GM23338 (cell line): ENCODE results near the gene AFAP1L1. TPM values are rescaled to one million over a fixed set of nuclear protein-coding genes. Genes with fewer than 3 reads are reported as not detected.

ENCODE experiments used
- ATAC-seq: fragments of 200-7000 bp; cut with Tn5 transposase; 3 replicates; pipeline ENCODE4 v1.9.1; 2020
- DNase-seq: peaks from one replicate; pipeline ENCODE4 v3.0.0-alpha.2; 2015; ENCODE audit warnings: low spot score
- H2AFZ ChIP-seq: fragments of 200-600 bp; sonication (generic); 2 replicates; pipeline ENCODE4 v1.8.0; 2016; ENCODE audit warnings: antibody characterized with exemption, mild to moderate bottlenecking, moderate library complexity
- H3F3A ChIP-seq: fragments of 200-600 bp; sonication (generic); replicated peaks from 2 replicates; pipeline ENCODE4 v1.8.0; 2017; ENCODE audit warnings: antibody characterized with exemption, mixed run types, low read depth
- H3K27ac ChIP-seq: fragments of 200-600 bp; sonication (generic); 2 replicates; pipeline ENCODE4 v1.6.1; 2016; ENCODE audit warnings: low read depth
- H3K27me3 ChIP-seq: fragments of 200-600 bp; sonication (generic); 2 replicates; pipeline ENCODE4 v1.8.0; 2016; ENCODE audit warnings: mild to moderate bottlenecking, mixed run types, moderate library complexity; ENCODE audit not compliant: insufficient read depth
- H3K36me3 ChIP-seq: fragments of 200-600 bp; sonication (generic); 2 replicates; pipeline ENCODE4 v1.8.0; 2016; ENCODE audit warnings: mild to moderate bottlenecking; ENCODE audit not compliant: insufficient read depth
- H3K4me1 ChIP-seq: fragments of 200-600 bp; sonication (generic); 2 replicates; pipeline ENCODE4 v1.8.0; 2016; ENCODE audit warnings: mild to moderate bottlenecking, moderate library complexity; ENCODE audit not compliant: insufficient read depth
- H3K4me2 ChIP-seq: fragments of 200-600 bp; sonication (generic); 2 replicates; pipeline ENCODE4 v1.7.1; 2017; ENCODE audit warnings: mixed run types
- H3K4me3 ChIP-seq: fragments of 200-600 bp; sonication (generic); 2 replicates; pipeline ENCODE4 v1.6.1; 2016; ENCODE audit warnings: mixed run types
- H3K79me2 ChIP-seq: fragments of 200-600 bp; sonication (generic); replicated peaks from 2 replicates; pipeline ENCODE4 v1.8.0; 2017; ENCODE audit warnings: mild to moderate bottlenecking; ENCODE audit not compliant: insufficient read depth
- H3K9me2 ChIP-seq: fragments of 200-600 bp; sonication (generic); 2 replicates; pipeline ENCODE4 v1.8.0; 2017; ENCODE audit not compliant: insufficient read depth
- H4K20me1 ChIP-seq: fragments of 200-600 bp; sonication (generic); replicated peaks from 2 replicates; pipeline ENCODE4 v1.8.0; 2017; ENCODE audit warnings: mild to moderate bottlenecking; ENCODE audit not compliant: insufficient read depth
- H3K27ac Mint-ChIP-seq: 2 replicates; pipeline ENCODE4 v1.8.0; 2020; ENCODE audit warnings: inconsistent platforms, mild to moderate bottlenecking, moderate library complexity, mixed read lengths
- H3K27me3 Mint-ChIP-seq: 3 replicates; pipeline ENCODE4 v1.8.0; 2022; ENCODE audit warnings: low read depth, mild to moderate bottlenecking, moderate library complexity, mixed read lengths, inconsistent platforms; ENCODE audit not compliant: insufficient read depth, poor library complexity
- H3K36me3 Mint-ChIP-seq: 3 replicates; pipeline ENCODE4 v1.8.0; 2021; ENCODE audit warnings: low read depth, mild to moderate bottlenecking, inconsistent platforms, moderate library complexity, mixed read lengths
- H3K4me1 Mint-ChIP-seq: 3 replicates; pipeline ENCODE4 v1.8.0; 2020; ENCODE audit warnings: mild to moderate bottlenecking, inconsistent platforms, mixed read lengths
- H3K4me3 Mint-ChIP-seq: 3 replicates; pipeline ENCODE4 v1.8.0; 2021; ENCODE audit warnings: moderate library complexity, mild to moderate bottlenecking, inconsistent platforms, mixed read lengths
- H3K9me3 Mint-ChIP-seq: 3 replicates; pipeline ENCODE4 v1.8.0; 2020; ENCODE audit warnings: moderate library complexity, mild to moderate bottlenecking, inconsistent platforms, mixed read lengths
- CREB1 ChIP-seq: fragments of 250-450 bp; sonication (Bioruptor Pico); IDR thresholded peaks from 2 replicates; pipeline ENCODE4 v1.5.0; 2020; ENCODE audit warnings: low read depth, mild to moderate bottlenecking, moderate library complexity
- CTCF ChIP-seq, 2 experiments: fragments of 200-600 bp in 1 of 2; sonication (generic) in 1 of 2; conservative IDR thresholded peaks; 2 replicates each; pipeline versions ENCODE4 v1.5.1 to v1.6.1; 2016 to 2017; ENCODE audit warnings: antibody characterized with exemption in 2 of 2, low read depth in 2 of 2, mild to moderate bottlenecking in 2 of 2, moderate library complexity in 1 of 2
- ETS1 ChIP-seq: IDR thresholded peaks from 2 replicates; pipeline ENCODE4 v1.6.1; 2016; ENCODE audit warnings: antibody characterized with exemption
- EZH2 ChIP-seq: fragments of 200-600 bp; sonication (generic); IDR thresholded peaks from one replicate; pipeline ENCODE4 v1.8.0; 2017; ENCODE audit warnings: antibody characterized with exemption, mild to moderate bottlenecking, low read depth; ENCODE audit not compliant: unreplicated experiment
- EZH2phosphoT487 ChIP-seq: fragments of 200-600 bp; sonication (generic); IDR thresholded peaks from one replicate; pipeline ENCODE4 v1.8.1; 2018; ENCODE audit warnings: antibody characterized with exemption; ENCODE audit not compliant: unreplicated experiment
- JUNB ChIP-seq: IDR thresholded peaks from one replicate; pipeline ENCODE4 v1.6.1; 2016; ENCODE audit warnings: antibody characterized with exemption; ENCODE audit not compliant: unreplicated experiment
- NANOG ChIP-seq: IDR thresholded peaks from 2 replicates; pipeline ENCODE4 v1.6.1; 2016; ENCODE audit warnings: antibody characterized with exemption, borderline replicate concordance
- REST ChIP-seq: IDR thresholded peaks from one replicate; pipeline ENCODE4 v1.6.1; 2018; ENCODE audit warnings: antibody characterized with exemption; ENCODE audit not compliant: unreplicated experiment
- ZNF114 ChIP-seq: fragments of 250-450 bp; sonication (Bioruptor Pico); IDR thresholded peaks from 2 replicates; pipeline ENCODE4 v1.5.0; 2020; ENCODE audit warnings: mild to moderate bottlenecking, moderate library complexity
- polyA plus RNA-seq: library from polyadenylated mRNA; unstranded; fragments of >200 nt; fragmentation: Nextera tagmentation; extraction: Ambion mirVana; gene quantifications from 2 replicates; pipeline ENCODE4 v1.2.1, GENCODE V29; 2016
- total RNA-seq: library from RNA; depleted of rRNA; stranded (reverse); fragments of >200 nt; shearing (Covaris generic); gene quantifications from 2 replicates; pipeline ENCODE4 v1.2.3, GENCODE V29; 2014

AFAP1L1 gene
- total and polyA plus RNA-seq, 2 experiments from 2014 or later = 3.2 to 5.7 TPM

GRCh38 chr5:149326611-149327010 lies 55.0 kb downstream of the AFAP1L1 start (continued):
- TF ChIP-seq CTCF (conservative IDR thresholded peaks at IDR 0.05; ENCODE audit: low read depth in 2 of 2) = no peak
- TF ChIP-seq EZH2phosphoT487 = no peak
- no peak for TF ChIP-seq JUNB

GRCh38 chr5:149328177-149328576 lies 56.5 kb downstream of the AFAP1L1 start:
- TF ChIP-seq NANOG (no peak), ETS1 (no peak), ZNF114 (CRISPR knock-in tag) (no peak), CREB1 (CRISPR knock-in tag) (no peak), EZH2 (no peak), JUNB (no peak)
- no peaks in the 10 kb centered on the region for H3K36me3 Mint-ChIP-seq
- no peak overlapping the region for H3K27ac Mint-ChIP-seq
- no peaks in the 10 kb centered on the region for H3K4me1 Mint-ChIP-seq
- no peaks in the 10 kb centered on the region for H3K36me3 ChIP-seq
- no peaks in the 10 kb centered on the region for H3K79me2 ChIP-seq
- no peaks in the 10 kb centered on the region for H3K9me3 Mint-ChIP-seq
- H4K20me1 ChIP-seq = no peaks in the 10 kb centered on the region
- H3K4me3 Mint-ChIP-seq = no peak overlapping the region
- no peaks in the 10 kb centered on the region for H3F3A ChIP-seq
- no peak overlapping the region for H3K27ac ChIP-seq
- no peaks in the 10 kb centered on the region for H3K9me2 ChIP-seq
- no peaks in the 10 kb centered on the region for H3K27me3 ChIP-seq
- no peak overlapping the region for H2AFZ ChIP-seq
- ATAC-seq = no peak
- no peak overlapping the region for H3K4me3 ChIP-seq
- DNase-seq = no peak
- no peaks in the 10 kb centered on the region for H3K27me3 Mint-ChIP-seq
- H3K4me2 ChIP-seq = no peak overlapping the region
- no peaks in the 10 kb centered on the region for H3K4me1 ChIP-seq

GRCh38 chr5:149333711-149334443 lies 62.2 kb downstream of the AFAP1L1 start:
- Histone ChIP-seq H2AFZ (no peak overlapping the region), H4K20me1 (no peaks in the 10 kb centered on the region), H3K4me2 (no peak overlapping the region), H3K27me3 (no peaks in the 10 kb centered on the region), H3K9me2 (no peaks in the 10 kb centered on the region), H3K4me3 (no peak overlapping the region), H3F3A (no peaks in the 10 kb centered on the region), H3K27ac (no peak overlapping the region), H3K79me2 (no peaks in the 10 kb centered on the region), H3K4me1 (no peaks in the 10 kb centered on the region), H3K36me3 (no peaks in the 10 kb centered on the region)
- Mint-ChIP-seq H3K27ac (no peak overlapping the region), H3K36me3 (no peaks in the 10 kb centered on the region), H3K27me3 (no peaks in the 10 kb centered on the region), H3K4me1 (no peaks in the 10 kb centered on the region), H3K9me3 (no peaks in the 10 kb centered on the region), H3K4me3 (no peak overlapping the region)
- TF ChIP-seq REST (no peak), CTCF (conservative IDR thresholded peaks at IDR 0.05; ENCODE audit: low read depth in 2 of 2) (no peak)
- ATAC-seq = no peak
- no peak for DNase-seq
